ENCODE results near the gene FBXO11. TPM values are rescaled to one million over a fixed set of nuclear protein-coding genes. Genes with fewer than 3 reads are reported as not detected.

The FBXO11 gene
- total RNA-seq, 1 donor from 2014 or later = 75.0 TPM

DNA sequence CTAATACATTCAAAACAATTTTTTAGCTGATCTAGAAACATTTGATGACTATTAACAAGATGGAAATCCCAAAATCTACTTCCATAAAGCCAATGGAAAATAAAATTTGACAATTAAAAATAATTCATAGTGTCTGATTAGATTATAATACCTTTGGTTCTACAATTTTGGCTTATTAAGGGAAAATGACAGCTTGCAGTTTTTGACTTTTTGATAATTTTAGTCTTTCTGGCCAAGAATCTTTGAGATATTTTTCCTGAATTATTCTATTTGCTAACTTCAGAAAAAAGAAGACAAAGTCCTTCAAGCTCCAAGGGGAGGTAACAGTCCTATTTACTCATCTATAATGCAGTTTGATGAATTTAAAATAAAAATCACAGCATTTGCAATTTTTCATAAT lies 83.8 kb downstream of the FBXO11 start:
- TF ChIP-seq, protein P1, sequence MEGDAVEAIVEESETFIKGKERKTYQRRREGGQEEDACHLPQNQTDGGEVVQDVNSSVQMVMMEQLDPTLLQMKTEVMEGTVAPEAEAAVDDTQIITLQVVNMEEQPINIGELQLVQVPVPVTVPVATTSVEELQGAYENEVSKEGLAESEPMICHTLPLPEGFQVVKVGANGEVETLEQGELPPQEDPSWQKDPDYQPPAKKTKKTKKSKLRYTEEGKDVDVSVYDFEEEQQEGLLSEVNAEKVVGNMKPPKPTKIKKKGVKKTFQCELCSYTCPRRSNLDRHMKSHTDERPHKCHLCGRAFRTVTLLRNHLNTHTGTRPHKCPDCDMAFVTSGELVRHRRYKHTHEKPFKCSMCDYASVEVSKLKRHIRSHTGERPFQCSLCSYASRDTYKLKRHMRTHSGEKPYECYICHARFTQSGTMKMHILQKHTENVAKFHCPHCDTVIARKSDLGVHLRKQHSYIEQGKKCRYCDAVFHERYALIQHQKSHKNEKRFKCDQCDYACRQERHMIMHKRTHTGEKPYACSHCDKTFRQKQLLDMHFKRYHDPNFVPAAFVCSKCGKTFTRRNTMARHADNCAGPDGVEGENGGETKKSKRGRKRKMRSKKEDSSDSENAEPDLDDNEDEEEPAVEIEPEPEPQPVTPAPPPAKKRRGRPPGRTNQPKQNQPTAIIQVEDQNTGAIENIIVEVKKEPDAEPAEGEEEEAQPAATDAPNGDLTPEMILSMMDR (IDR thresholded peaks at IDR 0.05) = no peak
- DNase-seq (no peak), ATAC-seq (no peak)
- H3K27me3 ChIP-seq (ENCODE audit: low read depth) = no peaks in the 10 kb centered on the region
- H3K36me3 ChIP-seq = peaks cover 82% of the 10 kb centered on the region
- H3K4me1 ChIP-seq = no peaks in the 10 kb centered on the region
- no peak overlapping the region for H3K27ac ChIP-seq
- no peak overlapping the region for H3K4me3 ChIP-seq
- intact Hi-C loops (cut with DNase I) = no loop called here
- H3K9me3 ChIP-seq = no peaks in the 10 kb centered on the region

DNA sequence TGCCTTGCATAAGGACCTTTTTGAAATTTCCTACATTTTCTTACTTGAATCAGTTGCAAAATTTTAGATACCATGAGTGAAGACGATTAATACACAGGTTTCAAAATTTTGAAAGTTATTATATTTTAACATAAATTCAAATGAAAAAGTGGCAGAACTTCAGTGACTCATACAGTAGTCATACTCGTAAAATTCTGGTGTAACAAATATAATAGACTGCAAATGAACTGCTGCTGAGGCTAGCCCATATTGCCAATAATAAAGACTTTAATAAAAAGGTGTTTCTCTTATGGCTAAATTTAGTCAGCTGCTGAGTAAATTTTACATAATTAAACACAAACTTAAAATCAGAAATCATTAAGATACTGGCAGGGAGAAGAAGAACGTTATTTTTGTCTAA lies 86.5 kb downstream of the FBXO11 start:
- no peak overlapping the region for H3K27ac ChIP-seq
- intact Hi-C loops (cut with DNase I) = no loop called here
- ATAC-seq (no peak), DNase-seq (no peak)
- H3K4me1 ChIP-seq = no peaks in the 10 kb centered on the region
- TF ChIP-seq, protein P1 (IDR thresholded peaks at IDR 0.05) = no peak
- no peaks in the 10 kb centered on the region for H3K9me3 ChIP-seq
- peaks cover 89% of the 10 kb centered on the region for H3K36me3 ChIP-seq
- H3K4me3 ChIP-seq = no peak overlapping the region
- H3K27me3 ChIP-seq (ENCODE audit: low read depth) = no peaks in the 10 kb centered on the region

DNA sequence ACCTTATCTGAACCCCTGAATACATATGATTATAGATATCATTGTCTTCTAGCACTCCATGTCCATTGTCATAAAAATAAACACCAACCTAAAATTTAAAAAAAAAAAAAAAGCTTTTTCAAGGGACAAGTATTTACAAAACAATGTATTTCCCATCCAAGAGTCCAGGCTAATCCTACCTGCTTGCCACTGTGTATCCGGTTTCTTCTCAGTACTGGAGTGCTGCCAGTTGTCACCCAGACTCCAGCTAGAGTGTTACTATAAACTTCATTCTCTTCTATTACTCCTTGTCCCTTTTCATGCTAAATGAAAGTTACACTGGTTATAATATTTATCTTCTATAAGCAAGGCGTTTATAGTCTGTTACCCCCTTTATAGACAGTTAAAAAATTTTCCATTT lies 87.5 kb downstream of the FBXO11 start:
- Histone ChIP-seq H3K27ac (no peak overlapping the region), H3K4me3 (no peak overlapping the region), H3K27me3 (ENCODE audit: low read depth) (no peaks in the 10 kb centered on the region), H3K9me3 (no peaks in the 10 kb centered on the region), H3K36me3 (peaks cover 88% of the 10 kb centered on the region), H3K4me1 (no peaks in the 10 kb centered on the region)
- TF ChIP-seq, protein P1 (IDR thresholded peaks at IDR 0.05) = no peak
- ATAC-seq = no peak
- intact Hi-C loops (cut with DNase I) = no loop called here
- no peak for DNase-seq

DNA sequence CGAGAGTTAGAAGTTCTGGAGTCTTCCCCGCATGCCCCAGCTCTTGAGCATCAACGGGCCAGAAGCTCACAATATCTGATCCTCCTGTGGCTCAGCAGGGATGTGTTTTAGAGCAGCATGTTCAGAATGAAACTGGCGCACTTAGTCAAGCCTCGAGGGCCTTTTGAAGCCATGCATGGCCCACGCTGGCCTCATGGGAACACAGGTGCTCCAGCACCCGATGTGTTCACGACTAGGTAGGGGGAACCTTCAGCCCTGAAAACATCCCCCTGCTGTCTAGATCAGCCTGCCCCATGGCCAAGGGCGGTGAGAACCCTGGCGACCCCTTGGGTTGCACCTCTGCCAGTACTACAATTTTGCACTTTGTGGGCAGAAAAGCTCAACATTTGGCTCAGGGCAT lies 90.5 kb downstream of the FBXO11 start:
- H3K4me3 ChIP-seq = no peak overlapping the region
- no peaks in the 10 kb centered on the region for H3K9me3 ChIP-seq
- TF ChIP-seq, protein P1 (IDR thresholded peaks at IDR 0.05) = no peak
- H3K36me3 ChIP-seq = peaks cover 97% of the 10 kb centered on the region
- DNase-seq = no peak
- no peak for ATAC-seq
- H3K4me1 ChIP-seq = no peaks in the 10 kb centered on the region
- intact Hi-C loops (cut with DNase I) = no loop called here
- no peak overlapping the region for H3K27ac ChIP-seq
- H3K27me3 ChIP-seq (ENCODE audit: low read depth) = no peaks in the 10 kb centered on the region

DNA sequence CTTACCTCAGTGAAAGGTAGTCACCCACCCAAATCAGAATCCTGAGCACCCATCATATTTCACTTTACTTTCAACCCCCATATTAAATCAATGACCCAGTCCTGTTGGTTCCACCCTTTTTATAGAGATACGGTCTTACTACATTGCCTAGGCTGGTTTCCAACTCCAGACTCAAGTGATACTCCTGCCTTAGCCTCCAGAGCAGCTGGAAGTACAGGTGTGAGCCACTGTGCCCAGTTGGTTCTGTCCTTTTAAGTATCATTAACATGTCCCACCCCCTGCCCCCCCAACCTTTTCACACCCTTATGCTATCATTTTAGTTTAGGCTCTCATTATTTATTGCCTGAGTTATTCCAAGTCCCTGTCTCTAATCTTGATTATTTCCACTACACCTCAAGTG lies 94.6 kb downstream of the FBXO11 start:
- intact Hi-C loops (cut with DNase I) = no loop called here
- DNase-seq (no peak), ATAC-seq (no peak)
- TF ChIP-seq, protein P1 (IDR thresholded peaks at IDR 0.05) = no peak
- no peaks in the 10 kb centered on the region for H3K27me3 ChIP-seq (ENCODE audit: low read depth)
- H3K4me3 ChIP-seq = no peak overlapping the region
- H3K36me3 ChIP-seq = peaks cover 96% of the 10 kb centered on the region
- H3K27ac ChIP-seq = no peak overlapping the region
- H3K9me3 ChIP-seq = no peaks in the 10 kb centered on the region
- H3K4me1 ChIP-seq = no peaks in the 10 kb centered on the region

DNA sequence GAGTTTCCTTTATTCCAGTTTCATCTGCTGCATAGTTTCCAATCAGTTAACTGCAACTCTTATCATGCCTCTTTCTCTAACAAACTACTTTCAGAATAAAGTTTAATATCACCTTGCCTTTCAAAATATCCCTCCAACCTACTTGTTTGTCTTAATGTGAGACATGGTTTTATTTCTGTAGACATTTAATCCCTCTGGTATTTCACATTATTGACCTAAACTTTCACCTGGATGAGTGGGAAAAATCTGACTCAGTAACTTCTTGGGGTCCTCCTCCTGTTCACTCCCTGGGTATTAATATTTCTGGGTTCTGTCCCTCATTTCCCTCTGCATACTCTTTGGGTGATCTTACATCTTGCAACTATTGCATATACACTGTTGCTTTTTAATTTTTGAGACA lies 95.4 kb downstream of the FBXO11 start:
- Histone ChIP-seq H3K4me3 (no peak overlapping the region), H3K9me3 (no peaks in the 10 kb centered on the region), H3K36me3 (peaks cover 96% of the 10 kb centered on the region), H3K27me3 (ENCODE audit: low read depth) (no peaks in the 10 kb centered on the region), H3K27ac (no peak overlapping the region), H3K4me1 (no peaks in the 10 kb centered on the region)
- TF ChIP-seq, protein P1 (IDR thresholded peaks at IDR 0.05) = no peak
- intact Hi-C loops (cut with DNase I) = no loop called here
- ATAC-seq (no peak), DNase-seq (no peak)

Measured in lower lobe of right lung (tissue), 2 donors.